GM12878 (cell line): ENCODE results near the gene LMAN2L.

Experiments used
- ASH2L ChIP-seq: fragments of 300-600, 200-600 bp; sonication (generic); IDR thresholded peaks from 2 replicates; pipeline ENCODE4 v1.6.1; 2017; ENCODE audit warnings: low read depth, mild to moderate bottlenecking, borderline replicate concordance
- ATF3 ChIP-seq: IDR thresholded peaks from 2 replicates; pipeline ENCODE4 v1.6.1; 2011; ENCODE audit warnings: low read depth, mild to moderate bottlenecking, low read length, moderate library complexity, borderline replicate concordance; ENCODE audit errors: extremely low read depth
- CBX3 ChIP-seq: fragments of 200-600 bp; sonication (generic); IDR thresholded peaks from 2 replicates; pipeline ENCODE4 v1.6.1; 2016; ENCODE audit warnings: low read depth, borderline replicate concordance
- CTCF ChIP-seq, 3 experiments: IDR thresholded peaks in 2 of 3; conservative IDR thresholded peaks in 1 of 3; 2 replicates each; pipeline ENCODE4 v1.5.1; 2011; ENCODE audit warnings: low read depth in 3 of 3, low read length in 3 of 3, mild to moderate bottlenecking in 3 of 3, control low read depth in 2 of 3, moderate library complexity in 2 of 3, inconsistent platforms in 1 of 3, mixed read lengths in 1 of 3; ENCODE audit not compliant: control insufficient read depth in 2 of 3, insufficient read depth in 1 of 3; ENCODE audit errors: extremely low read depth in 1 of 3
- EZH2 ChIP-seq: IDR thresholded peaks from 2 replicates; pipeline ENCODE4 v1.6.1; 2012; ENCODE audit warnings: low read depth, mild to moderate bottlenecking, control low read depth, inconsistent platforms, low read length, borderline replicate concordance; ENCODE audit not compliant: control insufficient read depth
- IRF5 ChIP-seq: fragments of 450-650 bp; IDR thresholded peaks from 2 replicates; pipeline ENCODE4 v1.6.1; 2017; ENCODE audit warnings: borderline replicate concordance
- MLLT1 ChIP-seq: fragments of 450-650 bp; IDR thresholded peaks from 2 replicates; pipeline ENCODE4 v1.6.1; 2016; ENCODE audit warnings: mild to moderate bottlenecking
- NR2C1 ChIP-seq: fragments of 450-650 bp; IDR thresholded peaks from 2 replicates; pipeline ENCODE4 v1.6.1; 2017; ENCODE audit warnings: antibody characterized with exemption, mild to moderate bottlenecking, moderate library complexity
- PBX3 ChIP-seq: IDR thresholded peaks from 2 replicates; pipeline ENCODE4 v1.6.1; 2011; ENCODE audit warnings: mild to moderate bottlenecking, low read depth, low read length, moderate library complexity; ENCODE audit not compliant: insufficient replicate concordance
- SIN3A ChIP-seq: IDR thresholded peaks from 2 replicates; pipeline ENCODE4 v1.6.1; 2012; ENCODE audit warnings: low read depth, low read length, improper control_type of control experiment
- SREBF2 ChIP-seq: IDR thresholded peaks from 2 replicates; pipeline ENCODE4 v1.6.1; 2012; ENCODE audit warnings: mild to moderate bottlenecking, low read length
- SUZ12 ChIP-seq: fragments of 200-600 bp; sonication (generic); IDR thresholded peaks from one replicate; pipeline ENCODE4 v1.6.1; 2018; ENCODE audit warnings: antibody characterized with exemption, mild to moderate bottlenecking; ENCODE audit not compliant: unreplicated experiment
- YY1 ChIP-seq: IDR thresholded peaks from 2 replicates; pipeline ENCODE4 v1.6.1; 2011; ENCODE audit warnings: low read depth, mild to moderate bottlenecking, low read length

- TF ChIP-seq YY1 (no peak), ASH2L (no peak), MLLT1 (no peak), IRF5 (no peak), CBX3 (no peak), SIN3A (no peak), CTCF (IDR thresholded peaks at IDR 0.05 in 2 of 3, conservative IDR thresholded peaks at IDR 0.05 in 1 of 3; ENCODE audit: control insufficient read depth in 2 of 3, extremely low read depth in 1 of 3, insufficient read depth in 1 of 3, low read depth in 3 of 3, low read length in 3 of 3) (no peak), ATF3 (no peak), NR2C1 (no peak), EZH2 (no peak), SREBF2 (no peak), PBX3 (no peak), SUZ12 (no peak)
Measured at GRCh38 chr2:96685577-96686459, 54.0 kb downstream of the LMAN2L start.
